Calu3 (cell line): ENCODE measurements around the gene MACROD2. TPM values are rescaled to one million over a fixed set of nuclear protein-coding genes. Genes with fewer than 3 reads are reported as not detected.

Experiments
- BruUV-seq: library from RNA; stranded (reverse); fragments of 400-500 nt; replicated peaks from 2 replicates; lab custom pipeline; 2021; lab: Mats Ljungman, UMichigan
- CTCF ChIA-PET: fragments of 300-600 bp; sonication (Branson Sonifier 250); formaldehyde crosslinking; loops from one replicate; lab custom pipeline; 2022; ENCODE audit warnings: antibody characterized with exemption; lab: Charles Lee
- DNase-seq: peaks from one replicate; pipeline ENCODE4 v3.0.0; 2022
- H3K27ac Mint-ChIP-seq: one replicate; pipeline ENCODE4 v1.8.0; 2022; ENCODE audit warnings: mixed read lengths; ENCODE audit not compliant: unreplicated experiment
- H3K27me3 Mint-ChIP-seq: one replicate; pipeline ENCODE4 v1.8.0; 2022; ENCODE audit warnings: mixed read lengths; ENCODE audit not compliant: unreplicated experiment
- H3K36me3 Mint-ChIP-seq: one replicate; pipeline ENCODE4 v1.8.0; 2022; ENCODE audit warnings: mild to moderate bottlenecking, moderate library complexity, mixed read lengths; ENCODE audit not compliant: insufficient read depth, unreplicated experiment
- H3K4me1 Mint-ChIP-seq: one replicate; pipeline ENCODE4 v1.8.0; 2022; ENCODE audit warnings: mild to moderate bottlenecking, low read depth, mixed read lengths; ENCODE audit not compliant: unreplicated experiment
- H3K4me3 Mint-ChIP-seq: one replicate; pipeline ENCODE4 v1.8.0; 2022; ENCODE audit warnings: mild to moderate bottlenecking, low read depth, moderate library complexity, mixed read lengths; ENCODE audit not compliant: unreplicated experiment
- H3K9me3 Mint-ChIP-seq: one replicate; pipeline ENCODE4 v1.8.0; 2022; ENCODE audit warnings: low read depth, mixed read lengths; ENCODE audit not compliant: unreplicated experiment
- CTCF ChIP-seq: fragments of 200-600 bp; IDR thresholded peaks from one replicate; pipeline ENCODE4 v1.8.0; 2022; ENCODE audit warnings: antibody characterized with exemption; ENCODE audit not compliant: unreplicated experiment
- intact Hi-C: fragments of 100-400 bp; cut with micrococcal nuclease; formaldehyde crosslinking; loops from one replicate; pipeline ENCODE4 v1.10.0; 2022; ENCODE audit not compliant: unreplicated experiment
- total RNA-seq: library from RNA; stranded (reverse); gene quantifications from 2 replicates; pipeline ENCODE4 v1.2.3, GENCODE V29; 2022

The MACROD2 gene
- total RNA-seq, 1 experiment from 2014 or later: 29.4 TPM

GRCh38 chr20:14445310-14445709 lies 450.0 kb downstream of the MACROD2 start:
- TF ChIP-seq CTCF: no peak
- Mint-ChIP-seq H3K27ac (no peak overlapping the region), H3K4me3 (no peak overlapping the region), H3K36me3 (no peaks in the 10 kb centered on the region), H3K9me3 (no peaks in the 10 kb centered on the region), H3K27me3 (no peaks in the 10 kb centered on the region), H3K4me1 (peaks cover 37% of the 10 kb centered on the region)
- CTCF ChIA-PET: no interaction called here
- BruUV-seq: no TSS peak
- intact Hi-C loops: no loop called here
- no peak for DNase-seq

GRCh38 chr20:14445902-14446301 lies 450.6 kb downstream of the MACROD2 start:
- intact Hi-C loops: no loop called here
- CTCF ChIA-PET: no interaction called here
- Mint-ChIP-seq H3K4me3 (no peak overlapping the region), H3K27me3 (no peaks in the 10 kb centered on the region), H3K27ac (no peak overlapping the region), H3K9me3 (no peaks in the 10 kb centered on the region), H3K4me1 (peaks cover 43% of the 10 kb centered on the region), H3K36me3 (peaks cover 6% of the 10 kb centered on the region)
- TF ChIP-seq CTCF: no peak
- DNase-seq: no peak
- no TSS peak for BruUV-seq

GRCh38 chr20:14446446-14446845 lies 451.1 kb downstream of the MACROD2 start:
- H3K9me3 Mint-ChIP-seq: no peaks in the 10 kb centered on the region
- CTCF ChIA-PET: no interaction called here
- intact Hi-C loops: no loop called here
- no peak overlapping the region for H3K4me3 Mint-ChIP-seq
- H3K27ac Mint-ChIP-seq: no peak overlapping the region
- peaks cover 48% of the 10 kb centered on the region for H3K4me1 Mint-ChIP-seq
- peaks cover 6% of the 10 kb centered on the region for H3K36me3 Mint-ChIP-seq
- H3K27me3 Mint-ChIP-seq: no peaks in the 10 kb centered on the region
- DNase-seq: no peak
- TF ChIP-seq CTCF: no peak
- BruUV-seq: no TSS peak

GRCh38 chr20:14449323-14449722 lies 454.0 kb downstream of the MACROD2 start:
- peak overlapping the region; percentile 21 for H3K4me3 Mint-ChIP-seq
- peaks cover 6% of the 10 kb centered on the region for H3K36me3 Mint-ChIP-seq
- no peaks in the 10 kb centered on the region for H3K9me3 Mint-ChIP-seq
- intact Hi-C loops: loop anchor here (1.0 kb wide), 1 partner anchor 34 kb away; no protein-coding TSS in a partner anchor
- no peak for TF ChIP-seq CTCF
- BruUV-seq: no TSS peak
- peak overlapping the region; percentile 98 for H3K27ac Mint-ChIP-seq
- CTCF ChIA-PET: interaction anchor here (1.9 kb wide), 1 partner anchor 113 kb away, joined by 6 read pairs; the partner anchor contains the start of gene FLRT3
- no peak for DNase-seq
- H3K4me1 Mint-ChIP-seq: peaks cover 61% of the 10 kb centered on the region
- no peaks in the 10 kb centered on the region for H3K27me3 Mint-ChIP-seq
